CD4-positive, alpha-beta T cell treated with Interleukin-10 for 1 hour (primary cell): ENCODE measurements around the gene SCLY.
"Not testable (repeated sequence)": the region's sequence is repeated elsewhere in the genome, so short reads cannot be mapped to it uniquely, and the experiment has no call there.

Experiments used
- DNase-seq: peaks from one replicate; pipeline ENCODE4 v3.0.0-alpha.2; 2020

The SCLY gene

DNA sequence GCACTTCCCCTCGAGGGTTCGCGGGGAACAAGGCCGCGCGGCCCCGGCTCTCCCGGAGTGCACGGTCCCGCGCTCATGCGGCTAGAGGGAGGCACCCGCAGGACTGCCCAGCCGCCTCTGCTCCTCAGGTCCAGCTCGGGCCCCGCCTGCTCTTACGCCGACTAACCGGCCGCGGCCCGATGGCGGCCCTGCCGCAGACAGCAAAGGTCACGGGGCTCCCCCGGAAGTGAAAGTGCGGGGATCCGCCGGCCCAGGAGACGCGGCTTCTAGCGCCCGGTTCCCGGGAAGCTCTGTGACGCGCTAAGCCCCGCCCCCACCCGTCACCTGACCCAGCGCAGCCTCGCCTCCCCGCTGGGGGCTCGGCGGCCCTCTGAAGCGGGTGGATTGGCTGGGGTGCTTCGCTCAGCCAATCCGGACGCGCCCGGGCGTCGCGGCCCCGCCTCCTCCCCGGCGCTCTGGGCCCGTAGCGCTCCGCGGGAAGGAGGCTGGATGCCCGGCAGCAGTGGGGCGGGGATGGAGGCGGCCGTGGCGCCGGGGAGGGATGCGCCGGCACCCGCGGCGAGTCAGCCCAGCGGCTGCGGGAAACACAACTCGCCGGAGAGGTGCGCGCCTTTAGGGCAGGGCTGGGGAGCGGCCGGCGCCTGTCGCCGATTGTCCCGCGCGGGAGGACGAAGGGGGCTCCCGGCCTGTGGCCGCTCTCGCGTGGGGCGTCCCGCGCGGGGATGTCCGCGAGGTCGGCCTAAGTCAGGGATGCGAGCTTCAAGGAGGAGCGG, at the start of gene SCLY:
Gene SCLY, plus strand, starts transcription at position 460 of the 773 bp plus-strand sequence. Its CDS starts 54 bp downstream, at position 514.
- peak; percentile 97 for DNase-seq

DNA sequence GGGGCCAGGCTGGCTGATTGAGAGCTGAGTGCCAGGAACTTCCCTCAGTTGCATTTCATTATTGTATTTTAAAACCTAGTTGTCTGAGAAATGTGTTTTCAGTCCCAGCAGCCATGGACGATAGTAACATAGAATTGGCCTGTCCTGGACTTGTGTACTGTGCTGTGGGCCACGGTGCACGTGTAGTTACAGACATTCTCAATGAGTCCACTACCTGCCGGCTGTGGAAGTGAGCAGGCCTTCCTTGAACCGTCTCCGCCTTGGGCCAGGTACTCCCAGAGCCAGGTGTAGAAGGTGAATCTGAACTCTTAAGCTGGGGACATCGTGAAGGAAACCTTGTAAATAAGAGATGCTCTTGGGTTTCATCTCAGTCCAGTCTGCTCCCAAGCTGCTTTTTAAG, 47.0 kb upstream of the SCLY start:
- DNase-seq: no peak

DNA sequence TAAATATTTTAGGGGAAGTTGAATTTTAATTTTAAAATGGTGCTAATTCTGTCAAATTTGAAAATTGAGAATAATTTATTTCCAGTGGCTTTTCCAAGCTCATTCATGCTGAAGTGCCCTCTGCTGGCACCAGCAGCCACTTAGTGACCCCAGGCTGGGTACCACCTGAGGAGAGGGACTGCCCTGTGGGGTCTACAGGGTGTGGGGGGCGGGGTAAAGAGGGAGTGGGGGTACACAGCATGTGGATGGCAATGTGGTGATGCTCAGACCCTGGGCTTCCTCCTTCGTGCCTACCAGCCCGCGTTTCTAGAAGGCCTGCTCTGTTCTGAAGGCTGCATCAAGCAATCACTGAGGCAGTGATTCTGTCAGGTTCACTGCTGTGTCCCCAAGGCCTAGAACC, 45.1 kb upstream of the SCLY start:
- DNase-seq: no peak

- no peak for DNase-seq
These were observed 44.3 kb upstream of the SCLY start for GRCh38 chr2:238016526-238016925.

DNA sequence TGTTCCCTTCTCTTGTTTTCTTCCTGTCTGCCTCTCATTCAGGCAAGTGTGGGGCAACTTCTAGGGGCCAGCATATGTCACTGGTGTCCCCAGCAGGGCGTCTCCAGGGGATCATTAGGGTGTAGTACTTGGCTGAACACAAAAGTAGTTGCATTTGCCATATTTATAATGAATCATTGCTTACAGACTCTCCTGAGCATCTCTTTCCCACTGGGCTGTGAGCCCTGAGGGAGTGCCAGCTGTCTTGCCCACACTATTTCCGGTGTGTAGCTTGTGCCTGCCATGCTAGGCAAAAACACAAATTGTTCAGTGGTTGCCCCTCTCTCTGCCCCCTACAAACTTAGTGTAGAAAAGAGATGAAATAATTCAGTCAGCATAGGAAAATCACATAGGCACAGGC, 40.8 kb upstream of the SCLY start:
- no peak for DNase-seq

- DNase-seq: no peak
These were observed 40.0 kb upstream of the SCLY start for GRCh38 chr2:238020816-238021215.

GRCh38 chr2:238021327-238021726, 39.5 kb upstream of the SCLY start:
- no peak for DNase-seq

DNA sequence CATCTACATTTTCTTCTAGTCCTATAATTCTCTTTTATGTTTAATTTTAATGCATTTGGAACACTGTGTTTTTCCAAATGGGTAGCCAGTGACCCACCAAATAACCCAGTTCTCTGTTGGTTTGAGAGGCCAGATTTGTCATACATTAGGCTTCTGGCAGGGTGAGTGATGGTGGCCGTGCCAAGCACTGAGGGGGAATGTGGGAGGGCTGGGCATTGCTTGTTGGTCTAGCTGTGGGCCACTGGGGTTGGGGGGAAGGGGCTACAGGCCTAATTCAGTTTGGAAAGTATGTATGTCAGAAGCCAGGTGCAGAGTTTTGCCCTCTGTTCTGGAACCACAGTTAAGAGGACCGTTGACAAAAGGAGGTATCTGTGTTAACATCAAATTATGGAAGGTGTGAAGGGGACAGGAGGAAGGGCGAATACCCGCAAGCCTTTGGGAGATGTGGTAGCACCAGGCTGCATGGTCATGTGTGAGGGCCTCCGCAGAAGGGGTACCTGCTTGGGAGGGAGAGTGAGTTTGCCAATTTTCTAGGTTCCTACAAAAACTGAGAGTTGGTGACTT, 38.1 kb upstream of the SCLY start:
- no peak for DNase-seq

GRCh38 chr2:238023608-238024007, 37.2 kb upstream of the SCLY start:
- no peak for DNase-seq

- DNase-seq: no peak
These were observed 35.8 kb upstream of the SCLY start for GRCh38 chr2:238024986-238025385.

DNA sequence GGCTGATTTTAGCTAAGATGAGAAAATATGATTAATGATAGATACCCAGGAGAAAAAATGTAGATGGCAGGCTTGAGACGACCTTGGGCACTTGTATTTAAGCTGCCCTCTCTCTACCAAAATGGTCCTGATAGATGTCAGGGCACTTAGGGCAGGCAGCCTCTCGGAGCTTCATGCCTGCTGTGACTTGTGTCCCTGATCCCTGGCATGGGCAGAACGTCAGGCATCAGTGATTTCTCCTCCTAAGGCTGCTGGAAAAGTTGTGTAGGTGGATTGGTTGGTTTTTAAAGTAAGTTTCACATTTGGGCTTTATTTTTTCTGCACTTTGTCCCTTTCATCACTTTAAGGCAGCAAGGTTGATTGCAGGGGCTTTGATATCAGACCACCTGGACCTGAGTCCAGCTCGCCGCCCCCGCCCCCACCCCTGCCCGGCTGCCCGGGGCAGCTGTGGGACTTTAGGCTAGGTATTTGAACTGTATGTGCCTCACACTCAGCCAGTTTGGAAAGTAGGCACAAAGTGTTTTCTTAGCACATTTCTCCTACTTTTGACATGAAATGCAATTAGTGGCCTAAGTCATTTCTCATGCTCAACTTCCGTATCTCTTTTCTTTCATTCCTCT, 35.0 kb upstream of the SCLY start:
- no peak for DNase-seq

- no peak for DNase-seq
These were observed 33.7 kb upstream of the SCLY start for GRCh38 chr2:238027058-238027457.

GRCh38 chr2:238027591-238028415, 33.0 kb upstream of the SCLY start:
- DNase-seq: no peak

DNA sequence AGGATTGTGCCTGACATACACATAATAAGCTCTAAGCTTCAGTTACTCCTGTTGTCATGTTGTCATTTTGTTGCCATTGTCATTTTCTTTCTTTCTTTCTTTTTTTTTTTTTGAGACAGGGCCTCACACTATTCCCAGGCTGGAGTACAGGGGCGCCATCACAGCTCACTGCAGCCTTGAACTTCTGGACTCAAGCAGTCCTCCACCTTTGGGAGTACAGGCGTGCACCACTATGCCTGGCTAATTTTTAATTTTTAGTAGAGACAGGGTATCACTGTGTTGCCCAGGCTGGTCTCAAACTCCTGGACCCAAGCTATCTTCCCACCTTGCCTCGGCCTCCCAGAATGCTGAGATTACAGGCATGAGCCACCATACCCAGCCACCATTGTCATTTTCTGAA, 30.9 kb upstream of the SCLY start:
- DNase-seq: no peak

DNA sequence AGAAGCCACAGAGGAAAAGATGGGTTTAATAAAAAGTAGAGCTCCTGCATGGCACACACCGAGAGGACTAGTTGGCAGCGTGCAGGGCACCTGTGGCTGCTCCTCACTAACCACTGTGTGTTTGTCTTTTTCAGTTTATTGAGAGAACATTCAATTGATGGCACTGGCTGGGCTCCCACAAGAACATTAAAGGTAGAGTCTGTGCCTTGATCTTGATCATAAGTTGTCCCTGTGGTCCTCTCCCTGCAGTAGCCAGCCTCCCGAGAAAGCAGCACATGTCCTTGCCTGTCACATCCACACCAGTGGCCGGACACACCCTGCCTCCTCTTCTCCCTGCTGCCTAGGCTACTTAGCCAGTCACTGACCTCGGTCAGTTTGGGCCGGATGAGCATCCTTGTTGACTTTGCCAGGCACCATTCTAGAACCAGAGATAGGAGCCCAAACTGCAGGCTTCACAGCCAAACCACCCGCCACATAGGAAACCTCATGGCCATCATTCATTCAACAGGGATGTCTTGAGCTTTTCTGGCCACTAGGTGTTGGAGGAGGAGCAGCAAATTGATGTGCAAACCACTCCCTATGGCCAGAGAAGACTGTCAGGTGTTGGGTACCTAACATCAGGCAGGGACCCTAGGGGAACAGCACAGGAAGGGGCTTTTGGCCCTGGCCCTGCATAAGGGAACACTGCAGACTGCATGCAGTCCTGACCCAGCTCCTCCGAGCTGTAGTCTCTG, 30.2 kb upstream of the SCLY start:
- no peak for DNase-seq

- DNase-seq: no peak
These were observed 29.1 kb upstream of the SCLY start for GRCh38 chr2:238031751-238032150.

- DNase-seq: no peak
These were observed 28.0 kb upstream of the SCLY start for GRCh38 chr2:238032755-238033337.

GRCh38 chr2:238033991-238034390, 26.8 kb upstream of the SCLY start:
- DNase-seq: not testable (repeated sequence)

DNA sequence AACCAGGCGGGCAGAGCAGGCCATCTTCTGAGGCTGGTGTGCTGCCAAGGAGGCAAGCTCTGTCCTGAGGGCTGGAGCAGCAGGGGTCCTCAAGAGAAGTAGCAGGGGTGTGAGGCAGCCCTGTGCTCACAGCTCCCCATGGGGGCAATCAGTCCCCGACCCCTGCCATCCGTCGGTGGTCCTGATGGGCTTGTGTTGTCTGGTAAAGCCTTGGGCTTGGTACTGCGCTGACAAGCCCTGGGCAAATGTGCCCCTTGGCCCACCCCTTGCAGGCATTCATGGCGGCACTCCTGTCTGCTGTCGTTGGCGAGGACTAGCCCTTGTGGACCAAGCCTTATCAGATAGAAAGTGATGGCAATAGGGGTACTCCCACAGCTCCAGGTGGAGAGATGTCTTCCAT, 22.6 kb upstream of the SCLY start:
- no peak for DNase-seq

- DNase-seq: no peak
These were observed 21.6 kb upstream of the SCLY start for GRCh38 chr2:238039151-238039550.

GRCh38 chr2:238039985-238040384, 20.8 kb upstream of the SCLY start:
- DNase-seq: no peak

DNA sequence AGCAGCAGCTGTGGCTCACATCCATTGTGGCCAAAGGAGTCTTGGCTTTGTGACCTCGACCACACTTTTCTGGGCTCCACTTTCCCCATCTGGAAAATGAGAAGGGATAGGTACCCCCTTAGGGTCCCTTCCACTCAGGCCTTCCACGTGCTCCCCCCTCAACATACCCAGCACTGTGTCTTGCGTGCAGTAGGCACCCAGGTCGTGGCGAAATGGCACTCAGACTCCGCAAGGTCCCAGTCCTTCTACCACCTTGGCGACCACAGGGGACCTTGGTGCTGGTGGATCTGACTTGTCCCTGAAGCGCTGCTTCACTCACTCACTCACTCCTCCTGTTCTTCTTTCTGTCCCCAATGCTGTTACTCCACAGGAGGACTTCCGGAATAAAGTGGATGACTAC, 19.9 kb upstream of the SCLY start:
- no peak for DNase-seq
